ENCODE results near the gene EFCAB6. TPM values are rescaled to one million over a fixed set of nuclear protein-coding genes. Genes with fewer than 3 reads are reported as not detected.

Gene EFCAB6
- total and polyA plus RNA-seq, 4 donors, result 0.14 to 2.1 (median 0.53) TPM

DNA sequence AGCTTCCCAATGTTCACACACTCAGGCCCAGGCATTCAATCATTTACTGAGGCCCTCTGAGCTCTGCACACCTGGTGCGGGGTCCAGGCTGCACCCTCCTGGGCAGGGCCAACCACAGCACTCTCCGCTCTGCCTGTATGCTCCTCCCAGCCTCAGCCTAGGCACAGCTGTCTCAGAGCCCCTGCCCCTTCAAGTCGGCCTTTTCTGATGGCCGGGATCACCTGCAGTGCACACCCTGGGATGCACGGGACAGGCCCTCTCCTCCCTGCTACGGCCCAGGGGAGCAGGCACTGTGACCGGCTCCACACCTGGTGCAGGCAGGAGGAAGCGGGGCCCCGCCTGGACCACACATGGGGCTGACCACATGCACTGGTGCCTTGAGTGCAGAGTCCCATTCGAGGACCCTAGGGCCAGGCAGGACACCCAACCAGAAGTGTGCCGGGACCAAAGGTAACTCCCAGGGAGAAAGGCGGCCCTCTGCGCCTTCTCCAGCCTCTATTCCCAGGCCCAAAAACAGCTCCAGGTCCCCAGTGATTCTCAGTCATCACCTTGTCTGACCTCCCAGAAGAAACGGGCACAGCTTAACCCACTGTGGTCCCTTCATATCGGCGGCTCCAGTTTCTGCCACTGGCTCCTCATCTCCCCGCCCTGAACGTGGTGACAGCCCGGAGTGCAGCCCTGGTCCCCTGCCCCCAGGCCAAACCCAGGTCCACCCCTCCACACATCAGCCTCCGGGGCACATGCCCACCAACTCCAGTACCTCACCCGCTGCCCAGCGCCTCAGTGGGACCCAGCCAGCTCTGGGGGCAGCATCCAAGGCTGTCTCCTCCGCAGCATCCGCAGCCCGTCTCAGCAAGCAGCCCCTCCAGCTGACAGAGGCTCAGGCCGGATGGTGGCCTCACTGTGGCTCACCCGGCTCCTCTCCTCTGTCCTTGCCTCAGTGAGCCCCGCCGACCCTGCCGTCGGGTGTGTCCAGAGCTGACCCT, 32.7 kb upstream of the EFCAB6 start:
- TF ChIP-seq, protein P1, sequence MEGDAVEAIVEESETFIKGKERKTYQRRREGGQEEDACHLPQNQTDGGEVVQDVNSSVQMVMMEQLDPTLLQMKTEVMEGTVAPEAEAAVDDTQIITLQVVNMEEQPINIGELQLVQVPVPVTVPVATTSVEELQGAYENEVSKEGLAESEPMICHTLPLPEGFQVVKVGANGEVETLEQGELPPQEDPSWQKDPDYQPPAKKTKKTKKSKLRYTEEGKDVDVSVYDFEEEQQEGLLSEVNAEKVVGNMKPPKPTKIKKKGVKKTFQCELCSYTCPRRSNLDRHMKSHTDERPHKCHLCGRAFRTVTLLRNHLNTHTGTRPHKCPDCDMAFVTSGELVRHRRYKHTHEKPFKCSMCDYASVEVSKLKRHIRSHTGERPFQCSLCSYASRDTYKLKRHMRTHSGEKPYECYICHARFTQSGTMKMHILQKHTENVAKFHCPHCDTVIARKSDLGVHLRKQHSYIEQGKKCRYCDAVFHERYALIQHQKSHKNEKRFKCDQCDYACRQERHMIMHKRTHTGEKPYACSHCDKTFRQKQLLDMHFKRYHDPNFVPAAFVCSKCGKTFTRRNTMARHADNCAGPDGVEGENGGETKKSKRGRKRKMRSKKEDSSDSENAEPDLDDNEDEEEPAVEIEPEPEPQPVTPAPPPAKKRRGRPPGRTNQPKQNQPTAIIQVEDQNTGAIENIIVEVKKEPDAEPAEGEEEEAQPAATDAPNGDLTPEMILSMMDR (IDR thresholded peaks at IDR 0.05; ENCODE audit: low read depth, low read length, missing input control), result no peak
- no peak for TF ChIP-seq YY1 (IDR thresholded peaks at IDR 0.05)
- no peak for TF ChIP-seq RAD21 (IDR thresholded peaks at IDR 0.05)
- TF ChIP-seq SP1 (IDR thresholded peaks at IDR 0.05), result no peak
- no peak for TF ChIP-seq JUND (IDR thresholded peaks at IDR 0.05)
- TF ChIP-seq, protein P2, sequence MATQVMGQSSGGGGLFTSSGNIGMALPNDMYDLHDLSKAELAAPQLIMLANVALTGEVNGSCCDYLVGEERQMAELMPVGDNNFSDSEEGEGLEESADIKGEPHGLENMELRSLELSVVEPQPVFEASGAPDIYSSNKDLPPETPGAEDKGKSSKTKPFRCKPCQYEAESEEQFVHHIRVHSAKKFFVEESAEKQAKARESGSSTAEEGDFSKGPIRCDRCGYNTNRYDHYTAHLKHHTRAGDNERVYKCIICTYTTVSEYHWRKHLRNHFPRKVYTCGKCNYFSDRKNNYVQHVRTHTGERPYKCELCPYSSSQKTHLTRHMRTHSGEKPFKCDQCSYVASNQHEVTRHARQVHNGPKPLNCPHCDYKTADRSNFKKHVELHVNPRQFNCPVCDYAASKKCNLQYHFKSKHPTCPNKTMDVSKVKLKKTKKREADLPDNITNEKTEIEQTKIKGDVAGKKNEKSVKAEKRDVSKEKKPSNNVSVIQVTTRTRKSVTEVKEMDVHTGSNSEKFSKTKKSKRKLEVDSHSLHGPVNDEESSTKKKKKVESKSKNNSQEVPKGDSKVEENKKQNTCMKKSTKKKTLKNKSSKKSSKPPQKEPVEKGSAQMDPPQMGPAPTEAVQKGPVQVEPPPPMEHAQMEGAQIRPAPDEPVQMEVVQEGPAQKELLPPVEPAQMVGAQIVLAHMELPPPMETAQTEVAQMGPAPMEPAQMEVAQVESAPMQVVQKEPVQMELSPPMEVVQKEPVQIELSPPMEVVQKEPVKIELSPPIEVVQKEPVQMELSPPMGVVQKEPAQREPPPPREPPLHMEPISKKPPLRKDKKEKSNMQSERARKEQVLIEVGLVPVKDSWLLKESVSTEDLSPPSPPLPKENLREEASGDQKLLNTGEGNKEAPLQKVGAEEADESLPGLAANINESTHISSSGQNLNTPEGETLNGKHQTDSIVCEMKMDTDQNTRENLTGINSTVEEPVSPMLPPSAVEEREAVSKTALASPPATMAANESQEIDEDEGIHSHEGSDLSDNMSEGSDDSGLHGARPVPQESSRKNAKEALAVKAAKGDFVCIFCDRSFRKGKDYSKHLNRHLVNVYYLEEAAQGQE (IDR thresholded peaks at IDR 0.05), result no peak
- no peak for TF ChIP-seq HNF4G (IDR thresholded peaks at IDR 0.05)
- no peak for TF ChIP-seq HNF4A (conservative IDR thresholded peaks at IDR 0.05)
- no peak for TF ChIP-seq NR2F2 (IDR thresholded peaks at IDR 0.05)
- no peak for TF ChIP-seq FOXA2 (IDR thresholded peaks at IDR 0.05)
- TF ChIP-seq, protein P3, sequence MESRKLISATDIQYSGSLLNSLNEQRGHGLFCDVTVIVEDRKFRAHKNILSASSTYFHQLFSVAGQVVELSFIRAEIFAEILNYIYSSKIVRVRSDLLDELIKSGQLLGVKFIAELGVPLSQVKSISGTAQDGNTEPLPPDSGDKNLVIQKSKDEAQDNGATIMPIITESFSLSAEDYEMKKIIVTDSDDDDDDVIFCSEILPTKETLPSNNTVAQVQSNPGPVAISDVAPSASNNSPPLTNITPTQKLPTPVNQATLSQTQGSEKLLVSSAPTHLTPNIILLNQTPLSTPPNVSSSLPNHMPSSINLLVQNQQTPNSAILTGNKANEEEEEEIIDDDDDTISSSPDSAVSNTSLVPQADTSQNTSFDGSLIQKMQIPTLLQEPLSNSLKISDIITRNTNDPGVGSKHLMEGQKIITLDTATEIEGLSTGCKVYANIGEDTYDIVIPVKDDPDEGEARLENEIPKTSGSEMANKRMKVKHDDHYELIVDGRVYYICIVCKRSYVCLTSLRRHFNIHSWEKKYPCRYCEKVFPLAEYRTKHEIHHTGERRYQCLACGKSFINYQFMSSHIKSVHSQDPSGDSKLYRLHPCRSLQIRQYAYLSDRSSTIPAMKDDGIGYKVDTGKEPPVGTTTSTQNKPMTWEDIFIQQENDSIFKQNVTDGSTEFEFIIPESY (IDR thresholded peaks at IDR 0.05), result no peak
- TF ChIP-seq TAF1 (conservative IDR thresholded peaks at IDR 0.05), result no peak
- no peak for TF ChIP-seq RXRA (IDR thresholded peaks at IDR 0.05)
- no peak for TF ChIP-seq GABPA (IDR thresholded peaks at IDR 0.05 in 1 of 2, conservative IDR thresholded peaks at IDR 0.05 in 1 of 2)
- TF ChIP-seq FOXA1 (IDR thresholded peaks at IDR 0.05), result no peak
- Histone ChIP-seq H3K27me3 (ENCODE audit: control insufficient read depth in 4 of 4, insufficient read depth in 4 of 4, low read length in 3 of 4) (no peaks in the 10 kb centered on the region), H3K27ac (ENCODE audit: low read depth in 1 of 2, low read length in 2 of 2) (no peak overlapping the region), H3K4me3 (ENCODE audit: low read depth in 1 of 3, low read length in 3 of 3) (no peak overlapping the region), H3K9me3 (ENCODE audit: control insufficient read depth in 4 of 4, low read length in 3 of 4) (no peaks in the 10 kb centered on the region), H3K36me3 (ENCODE audit: control insufficient read depth in 4 of 4, insufficient read depth in 3 of 4, low read depth in 1 of 4, low read length in 3 of 4) (no peaks in the 10 kb centered on the region), H3K9ac (ENCODE audit: low read depth in 1 of 2, low read length in 2 of 2) (no peak overlapping the region), H3K4me1 (ENCODE audit: control insufficient read depth in 4 of 4, insufficient read depth in 4 of 4, low read length in 3 of 4) (peaks cover 0 to 11% (median 7%) of the 10 kb centered on the region in 4 donors)
- DNase-seq (ENCODE audit: low spot score), result no peak
- 84% methylated on average over 31 of the region's 31 CpGs for WGBS
